Left colon (tissue), 2 donors: Measurements from ENCODE around the gene MT1B. TPM values are rescaled to one million over a fixed set of nuclear protein-coding genes. Genes with fewer than 3 reads are reported as not detected.
"Not testable (repeated sequence)": the region's sequence is repeated elsewhere in the genome, so short reads cannot be mapped to it uniquely, and the experiment has no call there.

Source experiments
- ATAC-seq: fragments of 200-7000 bp; cut with Tn5 transposase; one replicate; pipeline ENCODE4 v1.9.1; 2020; ENCODE audit warnings: mild to moderate bottlenecking, moderate library complexity
- DNase-seq, 2 donors: peaks; one replicate each; pipeline ENCODE4 v3.0.0-alpha.2; 2020
- intact Hi-C, 2 donors: fragments of 100-400 bp; cut with DNase I in 1 of 2; cut with micrococcal nuclease in 1 of 2; formaldehyde crosslinking; loops; one replicate each; pipeline versions ENCODE4 v1.11.2 to v1.14.0; 2022; cut with DNase I, micrococcal nuclease
- total RNA-seq, 2 donors: library from RNA; stranded (reverse); fragmentation: NEBNext Ultra II Directional; extraction: Animal tissue kit (Norgen Biotek cat#: 25700); gene quantifications; one replicate each; pipeline ENCODE4 v1.2.1, GENCODE V29; 2021
- donor health status: DM: no; HTN: no; CAD: no.
- donor health status: DM: yes; HTN: yes; CAD: no.

MT1B gene
- total RNA-seq, 2 donors from 2014 or later, result not detected

GRCh38 chr16:56617212-56618085, 34.2 kb upstream of the MT1B start:
- ATAC-seq (peak; percentile 98), DNase-seq (peak; percentile 82 to 84)
- intact Hi-C loops, result no loop called here

- intact Hi-C loops, result no loop called here
- DNase-seq (no peak), ATAC-seq (no peak)
These were observed 33.5 kb upstream of the MT1B start for GRCh38 chr16:56618138-56618537.

- DNase-seq, result no peak
- no peak for ATAC-seq
- intact Hi-C loops, result no loop called here
These were observed 31.3 kb upstream of the MT1B start for GRCh38 chr16:56620339-56620897.

GRCh38 chr16:56621665-56622445, 29.8 kb upstream of the MT1B start:
- intact Hi-C loops, ATAC-seq, DNase-seq: not testable (repeated sequence)

GRCh38 chr16:56623184-56623583, 28.5 kb upstream of the MT1B start:
- ATAC-seq, DNase-seq, intact Hi-C loops: not testable (repeated sequence)

GRCh38 chr16:56623637-56624036, 28.0 kb upstream of the MT1B start:
- ATAC-seq (no peak), DNase-seq (no peak)
- intact Hi-C loops, result no loop called here

- DNase-seq, result peak; percentile 77 to 82
- peak; percentile 90 for ATAC-seq
- intact Hi-C loops, result no loop called here
These were observed 26.3 kb upstream of the MT1B start, which contains the start of gene MT1E for GRCh38 chr16:56625140-56625942. Gene MT1E, plus strand, starts transcription at chr16:56625781. Its CDS starts 71 bp downstream, at chr16:56625852.

- intact Hi-C loops, result no loop called here
- ATAC-seq (peak; percentile 61), DNase-seq (peak; percentile 49 to 74)
These were observed 25.6 kb upstream of the MT1B start for GRCh38 chr16:56625943-56626654.

GRCh38 chr16:56626685-56627084, 25.0 kb upstream of the MT1B start:
- intact Hi-C loops, result no loop called here
- DNase-seq (no peak), ATAC-seq (peak; percentile 17)

GRCh38 chr16:56628486-56629350, 23.0 kb upstream of the MT1B start:
- DNase-seq (no peak), ATAC-seq (no peak)
- intact Hi-C loops, result no loop called here

GRCh38 chr16:56629531-56629930, 22.2 kb upstream of the MT1B start:
- DNase-seq, result no peak
- intact Hi-C loops, result no loop called here
- ATAC-seq, result no peak

- intact Hi-C loops, result no loop called here
- no peak for ATAC-seq
- DNase-seq, result no peak
These were observed 21.6 kb upstream of the MT1B start for GRCh38 chr16:56630134-56630533.

GRCh38 chr16:56631197-56631596, 20.5 kb upstream of the MT1B start:
- ATAC-seq (no peak), DNase-seq (no peak)
- intact Hi-C loops, result no loop called here

- no peak for DNase-seq
- intact Hi-C loops, result no loop called here
- ATAC-seq, result no peak
These were observed 19.9 kb upstream of the MT1B start for GRCh38 chr16:56631832-56632155.

- intact Hi-C loops, result no loop called here
- DNase-seq (peak in 1 of 2 donors; percentile 60), ATAC-seq (peak; percentile 90)
These were observed 19.4 kb upstream of the MT1B start, which contains the start of gene MT1M for GRCh38 chr16:56632156-56632847. Gene MT1M, plus strand, starts transcription at chr16:56632659. Its CDS starts 73 bp downstream, at chr16:56632732.

GRCh38 chr16:56632848-56633365, 18.8 kb upstream of the MT1B start:
- peak; percentile 65 for ATAC-seq
- intact Hi-C loops, result no loop called here
- DNase-seq, result no peak
